Osteoblast (primary cell): ENCODE measurements around the gene INCENP. TPM values are rescaled to one million over a fixed set of nuclear protein-coding genes. Genes with fewer than 3 reads are reported as not detected.

ENCODE experiments used
- DNase-seq: peaks from one replicate; pipeline ENCODE4 v3.0.0; 2011; ENCODE audit warnings: low spot score, mixed read lengths; ENCODE audit not compliant: insufficient read length; ENCODE audit errors: missing footprints
- H2AFZ ChIP-seq: 2 replicates; pipeline ENCODE4 v1.6.0; 2011; ENCODE audit warnings: mild to moderate bottlenecking, low read length
- H3K27ac ChIP-seq: 2 replicates; pipeline ENCODE4 v1.5.1; 2011; ENCODE audit warnings: mild to moderate bottlenecking, low read depth, low read length, moderate library complexity
- H3K27me3 ChIP-seq: 2 replicates; pipeline ENCODE4 v1.6.0; 2012; ENCODE audit warnings: mild to moderate bottlenecking, control low read depth, inconsistent platforms, low read length, moderate library complexity; ENCODE audit not compliant: insufficient read depth
- H3K36me3 ChIP-seq: 2 replicates; pipeline ENCODE4 v1.5.1; 2011; ENCODE audit warnings: mild to moderate bottlenecking, low read length, control low read depth, moderate library complexity; ENCODE audit not compliant: insufficient read depth
- H3K4me1 ChIP-seq: 2 replicates; pipeline ENCODE4 v1.5.1; 2011; ENCODE audit warnings: mild to moderate bottlenecking, low read length, control low read depth, moderate library complexity; ENCODE audit not compliant: insufficient read depth
- H3K4me2 ChIP-seq: 2 replicates; pipeline ENCODE4 v1.6.0; 2011; ENCODE audit warnings: mild to moderate bottlenecking, low read length; ENCODE audit not compliant: insufficient read depth
- H3K4me3 ChIP-seq: fragments of 200-600 bp; sonication (generic); 3 replicates; pipeline ENCODE4 v1.5.1; 2012; ENCODE audit warnings: mild to moderate bottlenecking, low read length, inconsistent platforms; ENCODE audit not compliant: insufficient read depth
- H3K79me2 ChIP-seq: 2 replicates; pipeline ENCODE4 v1.6.0; 2012; ENCODE audit warnings: mild to moderate bottlenecking, low read length, control low read depth, inconsistent platforms; ENCODE audit not compliant: insufficient read depth
- H3K9me3 ChIP-seq: 2 replicates; pipeline ENCODE4 v1.5.1; 2011; ENCODE audit warnings: low read depth, low read length, control low read depth
- H4K20me1 ChIP-seq: 2 replicates; pipeline ENCODE4 v1.6.0; 2012; ENCODE audit warnings: mild to moderate bottlenecking, low read length, control low read depth; ENCODE audit not compliant: insufficient read depth
- CTCF ChIP-seq: IDR thresholded peaks from 2 replicates; pipeline ENCODE4 v1.5.1; 2011; ENCODE audit warnings: mild to moderate bottlenecking, low read depth, low read length, moderate library complexity; ENCODE audit errors: extremely low read depth
- total RNA-seq: library from RNA; depleted of rRNA; stranded (reverse); fragments of >200 nt; gene quantifications from 2 replicates; pipeline ENCODE4 v1.2.3, GENCODE V29; 2012

Gene INCENP
- total RNA-seq, 1 donor, result 8.7 TPM

DNA sequence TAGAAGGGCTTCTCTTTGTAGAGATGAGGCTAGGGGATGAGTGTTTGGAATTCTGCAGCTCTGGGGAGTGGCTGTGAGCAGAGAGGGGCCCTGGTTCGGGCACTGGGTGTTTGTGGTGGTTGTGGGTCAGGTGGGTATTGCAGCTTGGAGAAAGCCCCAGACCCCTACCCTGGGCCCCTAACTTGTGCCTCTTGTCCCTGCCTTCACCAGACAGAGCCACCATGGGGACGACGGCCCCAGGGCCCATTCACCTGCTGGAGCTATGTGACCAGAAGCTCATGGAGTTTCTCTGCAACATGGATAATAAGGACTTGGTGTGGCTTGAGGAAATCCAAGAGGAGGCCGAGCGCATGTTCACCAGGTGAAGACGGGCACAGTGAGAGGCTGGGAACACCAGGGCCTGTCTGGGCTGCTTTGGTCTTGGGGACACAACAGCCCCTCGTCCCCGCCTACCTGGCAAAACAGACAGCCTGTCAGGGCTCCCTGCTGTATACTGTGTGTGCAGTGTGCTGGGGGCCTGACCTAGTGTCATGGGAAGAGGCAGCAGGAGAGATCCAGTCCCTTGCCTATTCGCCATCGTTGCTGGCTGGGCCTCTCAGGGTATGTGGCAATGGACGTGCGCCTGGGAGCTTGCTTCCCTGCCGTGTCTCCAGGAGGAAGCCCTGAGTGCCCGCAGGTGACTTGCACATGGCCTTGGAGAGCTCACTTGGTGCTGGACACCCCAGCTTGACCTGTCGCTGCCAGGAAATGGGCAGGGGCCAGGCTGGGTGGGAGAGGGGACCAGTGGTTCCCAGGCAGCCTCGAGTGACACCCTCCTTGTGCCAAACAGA, 4.3 kb downstream of the INCENP start:
- peak; percentile 27 for DNase-seq
- H2AFZ ChIP-seq, result no peak overlapping the region
- peaks cover 11% of the 10 kb centered on the region for H4K20me1 ChIP-seq
- no peak for TF ChIP-seq CTCF
- no peak overlapping the region for H3K27ac ChIP-seq
- H3K79me2 ChIP-seq, result peaks cover 93% of the 10 kb centered on the region
- H3K4me2 ChIP-seq, result no peak overlapping the region
- no peak overlapping the region for H3K4me3 ChIP-seq
- H3K9me3 ChIP-seq, result no peaks in the 10 kb centered on the region
- H3K4me1 ChIP-seq, result peaks cover 18% of the 10 kb centered on the region
- peaks cover 42% of the 10 kb centered on the region for H3K36me3 ChIP-seq
- H3K27me3 ChIP-seq, result no peaks in the 10 kb centered on the region

DNA sequence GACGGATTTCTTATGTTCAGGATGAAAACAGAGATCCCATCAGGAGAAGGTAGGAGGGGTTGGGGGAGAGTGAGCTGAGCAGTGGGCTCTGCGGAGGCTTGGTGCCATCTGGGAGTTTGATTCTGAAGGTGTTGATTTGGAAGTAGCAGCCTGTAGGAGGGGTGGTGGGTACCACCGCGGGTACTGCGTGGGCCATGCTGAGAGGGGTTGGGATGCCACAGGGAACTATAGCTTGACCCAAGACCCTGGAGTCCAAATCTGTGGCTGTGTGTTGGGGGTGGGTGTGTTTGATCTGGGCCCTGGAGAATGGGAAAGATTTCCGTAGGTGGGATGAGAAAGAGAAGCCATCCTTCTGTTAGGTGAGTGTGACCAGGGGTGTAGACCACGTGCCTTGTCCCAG, 5.0 kb downstream of the INCENP start:
- Histone ChIP-seq H4K20me1 (peaks cover 11% of the 10 kb centered on the region), H3K27ac (no peak overlapping the region)

DNA sequence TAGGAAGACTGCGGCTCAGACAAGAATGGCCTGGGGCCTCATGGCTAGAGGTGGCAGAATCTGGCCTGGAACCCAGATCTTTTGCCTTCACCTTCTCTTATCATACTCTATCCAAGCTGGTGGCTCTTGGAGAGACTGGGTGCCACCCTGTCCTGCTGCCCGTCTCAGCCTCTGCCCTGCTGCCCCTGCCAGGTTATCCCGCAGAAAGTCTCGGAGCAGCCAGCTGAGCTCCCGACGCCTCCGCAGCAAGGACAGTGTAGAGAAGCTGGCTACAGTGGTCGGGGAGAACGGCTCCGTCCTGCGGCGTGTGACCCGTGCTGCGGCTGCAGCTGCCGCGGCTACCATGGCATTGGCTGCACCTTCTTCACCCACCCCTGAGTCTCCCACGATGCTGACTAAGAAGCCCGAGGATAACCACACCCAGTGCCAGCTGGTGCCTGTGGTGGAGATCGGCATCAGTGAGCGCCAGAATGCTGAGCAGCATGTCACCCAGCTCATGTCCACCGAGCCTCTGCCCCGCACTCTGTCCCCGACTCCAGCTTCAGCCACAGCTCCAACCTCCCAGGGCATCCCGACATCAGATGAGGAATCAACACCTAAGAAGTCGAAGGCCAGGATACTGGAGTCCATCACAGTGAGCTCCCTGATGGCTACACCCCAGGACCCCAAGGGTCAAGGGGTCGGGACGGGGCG, 5.9 kb downstream of the INCENP start:
- no peaks in the 10 kb centered on the region for H3K9me3 ChIP-seq
- peaks cover 11% of the 10 kb centered on the region for H4K20me1 ChIP-seq
- TF ChIP-seq CTCF, result no peak
- H3K4me3 ChIP-seq, result no peak overlapping the region
- H3K4me1 ChIP-seq, result peaks cover 15% of the 10 kb centered on the region
- no peaks in the 10 kb centered on the region for H3K27me3 ChIP-seq
- no peak overlapping the region for H3K4me2 ChIP-seq
- no peak for DNase-seq
- H3K27ac ChIP-seq, result no peak overlapping the region
- H2AFZ ChIP-seq, result no peak overlapping the region
- peaks cover 98% of the 10 kb centered on the region for H3K79me2 ChIP-seq
- peaks cover 42% of the 10 kb centered on the region for H3K36me3 ChIP-seq

More for the DNA sequence above, 5.0 kb downstream of the INCENP start:
- Histone ChIP-seq H3K79me2 (peaks cover 100% of the 10 kb centered on the region), H3K36me3 (peaks cover 42% of the 10 kb centered on the region), H3K4me2 (no peak overlapping the region), H3K27me3 (no peaks in the 10 kb centered on the region), H3K4me3 (no peak overlapping the region), H3K9me3 (no peaks in the 10 kb centered on the region), H2AFZ (no peak overlapping the region), H3K4me1 (peaks cover 18% of the 10 kb centered on the region)
- TF ChIP-seq CTCF, result no peak
- peak; percentile 32 for DNase-seq
